Naive thymus-derived CD8-positive, alpha-beta T cell (primary cell): ENCODE results near the gene CSNK2A3. TPM values are rescaled to one million over a fixed set of nuclear protein-coding genes. Genes with fewer than 3 reads are reported as not detected.
A peak's percentile ranks its signal among the peaks of the same experiment; 100 is the strongest.

Experiments
- ATAC-seq, 2 donors: fragments of 150-1000 bp; cut with Tn5 transposase in 1 of 2; sonication (Bioruptor Pico), chemical (Tn5 transposase) in 1 of 2; 1 replicate in 1 of 2; 2 replicates in 1 of 2; pipeline ENCODE4 v1.10.0; 2021; ENCODE audit warnings: mild to moderate bottlenecking in 2 of 2, moderate library complexity in 2 of 2
- POLR2A ChIA-PET: fragments of 350-600 bp; sonication (Branson Sonifier 250); formaldehyde crosslinking; loops from one replicate; lab custom pipeline; 2021; ENCODE audit warnings: antibody characterized with exemption; lab: Charles Lee
- DNase-seq, 10 donors: peaks; one replicate each; pipeline versions ENCODE4 v3.0.0 to v3.0.0-alpha.2; 2020 to 2022
- H3K27ac Mint-ChIP-seq, 10 donors: one replicate each; pipeline ENCODE4 v1.8.0; 2020 to 2022; ENCODE audit warnings: mild to moderate bottlenecking in 10 of 10, mixed read lengths in 10 of 10, moderate library complexity in 4 of 10, inconsistent platforms in 1 of 10
- H3K27me3 Mint-ChIP-seq, 5 donors: one replicate each; pipeline ENCODE4 v1.8.0; 2021 to 2022; ENCODE audit warnings: mixed read lengths in 5 of 5
- H3K36me3 Mint-ChIP-seq, 3 donors: one replicate each; pipeline ENCODE4 v1.8.0; 2020 to 2022; ENCODE audit warnings: mixed read lengths in 3 of 3, mild to moderate bottlenecking in 2 of 3, inconsistent platforms in 1 of 3
- H3K4me1 Mint-ChIP-seq, 4 donors: one replicate each; pipeline ENCODE4 v1.8.0; 2021 to 2022; ENCODE audit warnings: mixed read lengths in 4 of 4
- H3K4me3 Mint-ChIP-seq, 10 donors: one replicate each; pipeline ENCODE4 v1.8.0; 2020 to 2022; ENCODE audit warnings: mild to moderate bottlenecking in 10 of 10, mixed read lengths in 10 of 10, moderate library complexity in 6 of 10, inconsistent platforms in 1 of 10
- H3K9me3 Mint-ChIP-seq, 9 donors: one replicate each; pipeline ENCODE4 v1.8.0; 2020 to 2022; ENCODE audit warnings: mixed read lengths in 9 of 9, mild to moderate bottlenecking in 3 of 9, inconsistent platforms in 1 of 9, moderate library complexity in 1 of 9
- polyA plus RNA-seq, 3 donors: library from polyadenylated mRNA; unstranded; fragments of 300-500 nt; fragmentation: Illumina TruSeq; gene quantifications; one replicate each; pipeline ENCODE4 v1.2.3, GENCODE V29; 2021
- total RNA-seq, 8 experiments: library from RNA in 2 of 8; stranded (reverse) in 2 of 8; gene quantifications; one replicate each; pipeline ENCODE4 v1.2.3 and lab custom pipeline; 2021 to 2026

The CSNK2A3 gene
- total and polyA plus RNA-seq, 5 experiments from 2014 or later = 0.85 to 2.1 (median 1.4) TPM

- Mint-ChIP-seq H3K4me3 (no peak overlapping the region), H3K27me3 (peaks cover 0 to 4% (median 0%) of the 10 kb centered on the region in 5 donors), H3K9me3 (peaks cover 0 to 20% (median 5%) of the 10 kb centered on the region in 9 donors), H3K36me3 (peaks cover 0 to 20% (median 0%) of the 10 kb centered on the region in 3 donors), H3K4me1 (no peaks in the 10 kb centered on the region), H3K27ac (no peak overlapping the region)
- ATAC-seq (no peak), DNase-seq (no peak)
- POLR2A ChIA-PET = no interaction called here
These were observed 34.1 kb downstream of the CSNK2A3 start for GRCh38 chr11:11318961-11319360.

GRCh38 chr11:11318461-11318860, 34.6 kb downstream of the CSNK2A3 start:
- ATAC-seq = no peak

GRCh38 chr11:11316651-11317230, 36.3 kb downstream of the CSNK2A3 start:
- POLR2A ChIA-PET = no interaction called here
- Mint-ChIP-seq H3K9me3 (no peaks in the 10 kb centered on the region), H3K27ac (no peak overlapping the region), H3K27me3 (peaks cover 0 to 4% (median 0%) of the 10 kb centered on the region in 5 donors), H3K4me3 (no peak overlapping the region), H3K36me3 (no peaks in the 10 kb centered on the region), H3K4me1 (no peaks in the 10 kb centered on the region)
- no peak for DNase-seq
- no peak for ATAC-seq

More at GRCh38 chr11:11318461-11318860, 34.6 kb downstream of the CSNK2A3 start:
- Mint-ChIP-seq H3K27me3 (peaks cover 0 to 4% (median 0%) of the 10 kb centered on the region in 5 donors), H3K4me3 (no peak overlapping the region), H3K36me3 (peaks cover 0 to 15% (median 0%) of the 10 kb centered on the region in 3 donors), H3K9me3 (peaks cover 0 to 15% (median 4%) of the 10 kb centered on the region in 9 donors), H3K4me1 (no peaks in the 10 kb centered on the region), H3K27ac (peak overlapping the region in 1 of 10 donors; percentile 34)
- no peak for DNase-seq
- POLR2A ChIA-PET = no interaction called here

- POLR2A ChIA-PET = no interaction called here
- Mint-ChIP-seq H3K36me3 (no peaks in the 10 kb centered on the region), H3K9me3 (peaks cover 0 to 8% (median 0%) of the 10 kb centered on the region in 9 donors), H3K27ac (no peak overlapping the region), H3K27me3 (peaks cover 0 to 7% (median 0%) of the 10 kb centered on the region in 5 donors), H3K4me3 (no peak overlapping the region), H3K4me1 (peaks cover 2 to 9% (median 6%) of the 10 kb centered on the region in 4 donors)
- no peak for DNase-seq
- no peak for ATAC-seq
These were observed 39.0 kb downstream of the CSNK2A3 start for GRCh38 chr11:11313902-11314692.

- Mint-ChIP-seq H3K27me3 (peaks cover 0 to 10% (median 3%) of the 10 kb centered on the region in 5 donors), H3K4me1 (peaks cover 2 to 9% (median 6%) of the 10 kb centered on the region in 4 donors), H3K27ac (no peak overlapping the region), H3K9me3 (peaks cover 0 to 15% (median 0%) of the 10 kb centered on the region in 9 donors), H3K4me3 (no peak overlapping the region), H3K36me3 (no peaks in the 10 kb centered on the region)
- no peak for ATAC-seq
- DNase-seq = no peak
- POLR2A ChIA-PET = no interaction called here
These were observed 39.6 kb downstream of the CSNK2A3 start for GRCh38 chr11:11313426-11313825.

GRCh38 chr11:11312738-11313137, 40.3 kb downstream of the CSNK2A3 start:
- Mint-ChIP-seq H3K4me3 (no peak overlapping the region), H3K36me3 (no peaks in the 10 kb centered on the region), H3K27me3 (peaks cover 0 to 12% (median 3%) of the 10 kb centered on the region in 5 donors), H3K9me3 (peaks cover 0 to 18% (median 0%) of the 10 kb centered on the region in 9 donors), H3K4me1 (peaks cover 2 to 9% (median 6%) of the 10 kb centered on the region in 4 donors), H3K27ac (peak overlapping the region in 1 of 10 donors; percentile 6)
- DNase-seq (no peak), ATAC-seq (no peak)
- POLR2A ChIA-PET = no interaction called here

GRCh38 chr11:11311169-11311568, 41.9 kb downstream of the CSNK2A3 start:
- DNase-seq = no peak
- no peak overlapping the region for H3K27ac Mint-ChIP-seq
- POLR2A ChIA-PET = no interaction called here
- peak overlapping the region in 2 of 10 donors; percentile 11 to 46 for H3K4me3 Mint-ChIP-seq
- H3K9me3 Mint-ChIP-seq = peaks cover 0 to 18% (median 0%) of the 10 kb centered on the region in 9 donors
- H3K4me1 Mint-ChIP-seq = peaks cover 5 to 9% (median 6%) of the 10 kb centered on the region in 4 donors
- H3K36me3 Mint-ChIP-seq = no peaks in the 10 kb centered on the region
- ATAC-seq = no peak
- peaks cover 0 to 15% (median 3%) of the 10 kb centered on the region in 5 donors for H3K27me3 Mint-ChIP-seq

GRCh38 chr11:11309906-11310305, 43.1 kb downstream of the CSNK2A3 start:
- peaks cover 0 to 15% (median 3%) of the 10 kb centered on the region in 5 donors for H3K27me3 Mint-ChIP-seq
- peaks cover 5 to 9% (median 6%) of the 10 kb centered on the region in 4 donors for H3K4me1 Mint-ChIP-seq
- peaks cover 0 to 18% (median 0%) of the 10 kb centered on the region in 9 donors for H3K9me3 Mint-ChIP-seq
- POLR2A ChIA-PET = no interaction called here
- H3K36me3 Mint-ChIP-seq = no peaks in the 10 kb centered on the region
- no peak overlapping the region for H3K27ac Mint-ChIP-seq
- no peak for DNase-seq
- no peak for ATAC-seq
- H3K4me3 Mint-ChIP-seq = no peak overlapping the region

- DNase-seq = no peak
- ATAC-seq = no peak
- Mint-ChIP-seq H3K4me1 (peaks cover 5 to 9% (median 6%) of the 10 kb centered on the region in 4 donors), H3K36me3 (no peaks in the 10 kb centered on the region), H3K27ac (no peak overlapping the region), H3K4me3 (no peak overlapping the region), H3K9me3 (peaks cover 0 to 18% (median 0%) of the 10 kb centered on the region in 9 donors), H3K27me3 (peaks cover 0 to 15% (median 3%) of the 10 kb centered on the region in 5 donors)
- POLR2A ChIA-PET = no interaction called here
These were observed 44.8 kb downstream of the CSNK2A3 start for GRCh38 chr11:11308249-11308648.

- POLR2A ChIA-PET = no interaction called here
- no peak overlapping the region for H3K27ac Mint-ChIP-seq
- no peak for DNase-seq
- ATAC-seq = no peak
- H3K9me3 Mint-ChIP-seq = peaks cover 0 to 18% (median 0%) of the 10 kb centered on the region in 9 donors
- H3K4me1 Mint-ChIP-seq = peaks cover 5 to 9% (median 6%) of the 10 kb centered on the region in 4 donors
- no peaks in the 10 kb centered on the region for H3K36me3 Mint-ChIP-seq
- H3K4me3 Mint-ChIP-seq = no peak overlapping the region
- peaks cover 0 to 15% (median 3%) of the 10 kb centered on the region in 5 donors for H3K27me3 Mint-ChIP-seq
These were observed 46.2 kb downstream of the CSNK2A3 start for GRCh38 chr11:11306855-11307254.

GRCh38 chr11:11304550-11304949, 48.5 kb downstream of the CSNK2A3 start:
- H3K4me3 Mint-ChIP-seq = no peak overlapping the region
- ATAC-seq = no peak
- H3K4me1 Mint-ChIP-seq = peaks cover 0 to 3% (median 0%) of the 10 kb centered on the region in 4 donors
- H3K27me3 Mint-ChIP-seq = peaks cover 0 to 15% (median 6%) of the 10 kb centered on the region in 5 donors
- no peak overlapping the region for H3K27ac Mint-ChIP-seq
- no peak for DNase-seq
- no peaks in the 10 kb centered on the region for H3K36me3 Mint-ChIP-seq
- POLR2A ChIA-PET = no interaction called here
- peaks cover 0 to 14% (median 0%) of the 10 kb centered on the region in 9 donors for H3K9me3 Mint-ChIP-seq

- POLR2A ChIA-PET = no interaction called here
- Mint-ChIP-seq H3K4me3 (no peak overlapping the region), H3K4me1 (peaks cover 0 to 3% (median 0%) of the 10 kb centered on the region in 4 donors), H3K36me3 (no peaks in the 10 kb centered on the region), H3K27ac (no peak overlapping the region), H3K27me3 (peaks cover 0 to 7% (median 5%) of the 10 kb centered on the region in 5 donors), H3K9me3 (no peaks in the 10 kb centered on the region)
- no peak for DNase-seq
- ATAC-seq = no peak
These were observed 50.5 kb downstream of the CSNK2A3 start for GRCh38 chr11:11302565-11302964.
